Osteocyte (in vitro differentiated cells): ENCODE results near the gene SRCAP. TPM values are rescaled to one million over a fixed set of nuclear protein-coding genes. Genes with fewer than 3 reads are reported as not detected.

Experiments
- DNase-seq: peaks from one replicate; pipeline ENCODE4 v3.0.0; 2021; ENCODE audit warnings: mixed read lengths; ENCODE audit not compliant: unreplicated experiment; ENCODE audit errors: extremely low spot score
- H3K27ac Mint-ChIP-seq: one replicate; pipeline ENCODE4 v1.8.0; 2021; ENCODE audit warnings: mild to moderate bottlenecking, mixed read lengths; ENCODE audit not compliant: unreplicated experiment
- H3K27me3 Mint-ChIP-seq: one replicate; pipeline ENCODE4 v1.8.0; 2021; ENCODE audit warnings: mixed read lengths; ENCODE audit not compliant: unreplicated experiment
- H3K36me3 Mint-ChIP-seq: one replicate; pipeline ENCODE4 v1.8.0; 2021; ENCODE audit warnings: mixed read lengths; ENCODE audit not compliant: unreplicated experiment
- H3K4me1 Mint-ChIP-seq: one replicate; pipeline ENCODE4 v1.8.0; 2021; ENCODE audit warnings: mixed read lengths; ENCODE audit not compliant: unreplicated experiment
- H3K4me3 Mint-ChIP-seq: one replicate; pipeline ENCODE4 v1.8.0; 2021; ENCODE audit warnings: mild to moderate bottlenecking, moderate library complexity, mixed read lengths; ENCODE audit not compliant: unreplicated experiment
- H3K9me3 Mint-ChIP-seq: one replicate; pipeline ENCODE4 v1.8.0; 2021; ENCODE audit warnings: mixed read lengths; ENCODE audit not compliant: unreplicated experiment
- CTCF ChIP-seq: fragments of 200-600 bp; sonication (generic); IDR thresholded peaks from 2 replicates; pipeline ENCODE4 v1.5.0; 2021; ENCODE audit warnings: antibody characterized with exemption, mild to moderate bottlenecking, moderate library complexity
- total RNA-seq: library from RNA; stranded (reverse); gene quantifications from 2 replicates; pipeline ENCODE4 v1.2.1, GENCODE V29; 2021

SRCAP gene
- total RNA-seq, 1 donor from 2014 or later: 69.2 TPM

GRCh38 chr16:30743716-30744115 is 44.7 kb downstream of the SRCAP start:
- H3K9me3 Mint-ChIP-seq: no peaks in the 10 kb centered on the region
- peaks cover 28% of the 10 kb centered on the region for H3K4me1 Mint-ChIP-seq
- no peak for TF ChIP-seq CTCF
- no peak overlapping the region for H3K4me3 Mint-ChIP-seq
- no peaks in the 10 kb centered on the region for H3K27me3 Mint-ChIP-seq
- H3K27ac Mint-ChIP-seq: no peak overlapping the region
- DNase-seq: no peak
- H3K36me3 Mint-ChIP-seq: peaks cover 23% of the 10 kb centered on the region

- Mint-ChIP-seq H3K27ac (no peak overlapping the region), H3K36me3 (peaks cover 20% of the 10 kb centered on the region), H3K4me3 (no peak overlapping the region), H3K9me3 (no peaks in the 10 kb centered on the region), H3K4me1 (peaks cover 27% of the 10 kb centered on the region), H3K27me3 (no peaks in the 10 kb centered on the region)
- TF ChIP-seq CTCF: no peak
- no peak for DNase-seq
Observed at GRCh38 chr16:30744183-30744582, 45.2 kb downstream of the SRCAP start.

- H3K9me3 Mint-ChIP-seq: no peaks in the 10 kb centered on the region
- H3K36me3 Mint-ChIP-seq: peaks cover 19% of the 10 kb centered on the region
- H3K4me3 Mint-ChIP-seq: no peak overlapping the region
- no peak for TF ChIP-seq CTCF
- no peaks in the 10 kb centered on the region for H3K27me3 Mint-ChIP-seq
- no peak overlapping the region for H3K27ac Mint-ChIP-seq
- H3K4me1 Mint-ChIP-seq: peaks cover 32% of the 10 kb centered on the region
- DNase-seq: no peak
Observed at GRCh38 chr16:30745082-30745481, 46.1 kb downstream of the SRCAP start.

- H3K4me1 Mint-ChIP-seq: peaks cover 17% of the 10 kb centered on the region
- no peak for DNase-seq
- H3K9me3 Mint-ChIP-seq: no peaks in the 10 kb centered on the region
- H3K27me3 Mint-ChIP-seq: no peaks in the 10 kb centered on the region
- H3K36me3 Mint-ChIP-seq: peaks cover 13% of the 10 kb centered on the region
- no peak overlapping the region for H3K27ac Mint-ChIP-seq
- no peak for TF ChIP-seq CTCF
- no peak overlapping the region for H3K4me3 Mint-ChIP-seq
Observed at GRCh38 chr16:30746638-30747175, 47.7 kb downstream of the SRCAP start.

GRCh38 chr16:30747331-30747730 is 48.4 kb downstream of the SRCAP start:
- DNase-seq: no peak
- peak overlapping the region; percentile 90 for H3K4me3 Mint-ChIP-seq
- peak overlapping the region; percentile 90 for H3K27ac Mint-ChIP-seq
- no peaks in the 10 kb centered on the region for H3K27me3 Mint-ChIP-seq
- H3K9me3 Mint-ChIP-seq: no peaks in the 10 kb centered on the region
- no peak for TF ChIP-seq CTCF
- H3K36me3 Mint-ChIP-seq: peaks cover 7% of the 10 kb centered on the region
- H3K4me1 Mint-ChIP-seq: peaks cover 17% of the 10 kb centered on the region
